Myocyte (in vitro differentiated cells): ENCODE measurements around the gene KSR1. TPM values are rescaled to one million over a fixed set of nuclear protein-coding genes. Genes with fewer than 3 reads are reported as not detected.
A peak's percentile ranks its signal among the peaks of the same experiment; 100 is the strongest.
"Not testable (repeated sequence)": the region's sequence is repeated elsewhere in the genome, so short reads cannot be mapped to it uniquely, and the experiment has no call there.

Experiments
- DNase-seq: peaks from one replicate; pipeline ENCODE4 v3.0.0-alpha.2; 2012; ENCODE audit warnings: low read depth
- total RNA-seq: library from RNA; depleted of rRNA; stranded (reverse); fragments of >200 nt; gene quantifications from 2 replicates; pipeline ENCODE4 v1.2.3, GENCODE V29; 2014

KSR1 gene
- total RNA-seq, 1 donor from 2014 or later = 11.7 TPM

DNA sequence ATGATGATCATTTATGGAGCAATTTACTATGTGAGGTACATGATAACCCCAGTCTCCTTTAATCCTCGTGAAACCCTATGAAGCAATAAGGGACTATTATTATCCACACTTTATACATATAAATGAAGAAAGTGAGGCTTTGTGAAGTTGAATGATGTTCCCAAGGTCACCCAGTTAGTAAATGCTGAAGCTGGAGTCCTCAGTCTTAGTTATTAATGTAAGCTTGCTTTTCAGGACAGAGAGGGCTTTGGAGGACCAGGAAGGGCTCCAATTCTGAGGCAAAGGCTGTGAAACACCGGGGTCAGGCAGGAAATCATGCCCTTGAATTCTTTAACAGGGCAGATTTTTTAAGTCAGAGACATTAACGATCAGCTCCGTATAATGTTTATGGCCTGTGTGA, 36.8 kb downstream of the KSR1 start:
- no peak for DNase-seq

DNA sequence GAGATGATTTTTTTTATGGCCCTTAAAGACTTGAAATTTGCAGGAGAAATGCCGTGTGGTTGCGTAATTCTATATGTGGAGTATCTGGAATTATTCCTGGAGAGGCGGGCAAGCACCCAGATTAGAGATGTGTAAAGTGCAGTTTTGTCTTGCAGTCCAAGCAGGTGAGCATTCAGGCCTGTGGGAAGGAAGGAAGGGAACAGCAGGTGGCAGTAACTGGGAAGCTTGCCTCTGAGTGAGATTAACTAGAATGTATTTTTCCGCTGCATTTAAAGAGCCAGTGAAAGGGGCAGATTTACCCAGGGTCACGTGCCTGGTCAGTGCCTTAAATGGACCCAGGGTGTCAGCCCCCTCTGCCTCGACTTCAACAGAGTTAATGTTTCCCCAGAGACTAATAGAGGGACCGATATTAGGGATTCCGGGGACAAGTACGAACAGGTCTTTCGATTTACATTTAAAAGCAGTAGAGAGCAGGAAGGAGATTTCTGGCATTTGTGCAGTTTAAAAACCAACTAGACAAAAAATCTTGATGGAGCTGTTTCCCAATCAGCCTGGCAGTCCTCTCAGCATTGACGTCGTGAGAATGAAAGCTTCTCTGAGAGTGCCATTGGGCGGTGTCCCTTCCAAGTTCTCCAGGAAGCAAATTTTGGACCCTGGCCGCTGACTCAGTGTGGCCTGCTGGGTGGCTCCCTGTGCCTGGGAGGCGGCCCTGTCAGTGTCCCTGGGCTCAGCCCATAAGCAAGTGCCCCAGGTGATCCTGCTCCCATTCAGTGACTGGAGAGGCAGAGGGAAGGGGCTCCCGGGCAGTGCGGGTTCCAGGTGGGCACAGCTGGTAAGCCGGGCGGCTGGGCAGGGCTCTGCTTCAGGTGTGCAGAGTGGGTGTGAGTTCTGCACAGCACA, 38.2 kb downstream of the KSR1 start:
- peak; percentile 42 for DNase-seq

DNA sequence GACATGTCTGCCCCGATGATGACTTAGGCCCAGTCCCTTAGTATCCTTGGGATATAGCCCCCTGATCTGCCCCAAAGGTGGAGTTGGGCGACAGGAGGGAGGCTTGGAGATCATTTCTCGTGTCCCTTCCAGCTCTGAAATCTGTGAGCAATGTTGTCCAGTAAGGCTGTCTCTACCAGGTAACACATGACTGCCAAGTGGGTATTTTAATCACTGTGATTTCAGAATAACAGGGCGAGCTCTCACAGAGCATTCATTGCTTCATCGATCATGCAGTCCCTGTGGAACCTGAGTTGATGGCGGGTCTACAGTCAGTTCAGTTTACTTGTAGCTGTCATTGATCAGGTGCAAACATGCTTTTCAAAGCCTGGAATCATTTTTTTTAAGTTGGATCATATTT, 39.2 kb downstream of the KSR1 start:
- no peak for DNase-seq

DNA sequence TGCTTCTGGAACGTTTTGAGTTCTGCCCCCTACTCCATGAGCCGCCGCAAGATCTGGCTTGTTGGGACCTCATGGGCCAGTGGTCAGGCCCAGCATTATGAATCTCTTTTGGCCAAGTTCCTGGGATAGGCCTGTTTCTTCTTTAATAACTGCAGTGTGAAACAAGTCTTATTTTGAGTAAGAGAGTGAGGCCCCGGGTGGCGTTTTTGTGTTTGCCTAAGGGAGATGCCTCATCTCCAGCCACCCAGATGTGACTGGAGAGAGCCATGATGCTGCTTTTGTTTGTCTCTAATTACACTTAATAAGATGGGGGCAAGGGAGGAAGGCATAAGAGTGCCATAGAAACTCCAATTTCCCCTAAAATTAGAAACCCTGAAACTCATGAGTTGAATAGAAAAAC, 39.8 kb downstream of the KSR1 start:
- DNase-seq = no peak

- no peak for DNase-seq
These were observed 40.2 kb downstream of the KSR1 start for GRCh38 chr17:27496437-27496943.

GRCh38 chr17:27496971-27497370, 40.7 kb downstream of the KSR1 start:
- DNase-seq = no peak

GRCh38 chr17:27497696-27498095, 41.4 kb downstream of the KSR1 start:
- DNase-seq = no peak

DNA sequence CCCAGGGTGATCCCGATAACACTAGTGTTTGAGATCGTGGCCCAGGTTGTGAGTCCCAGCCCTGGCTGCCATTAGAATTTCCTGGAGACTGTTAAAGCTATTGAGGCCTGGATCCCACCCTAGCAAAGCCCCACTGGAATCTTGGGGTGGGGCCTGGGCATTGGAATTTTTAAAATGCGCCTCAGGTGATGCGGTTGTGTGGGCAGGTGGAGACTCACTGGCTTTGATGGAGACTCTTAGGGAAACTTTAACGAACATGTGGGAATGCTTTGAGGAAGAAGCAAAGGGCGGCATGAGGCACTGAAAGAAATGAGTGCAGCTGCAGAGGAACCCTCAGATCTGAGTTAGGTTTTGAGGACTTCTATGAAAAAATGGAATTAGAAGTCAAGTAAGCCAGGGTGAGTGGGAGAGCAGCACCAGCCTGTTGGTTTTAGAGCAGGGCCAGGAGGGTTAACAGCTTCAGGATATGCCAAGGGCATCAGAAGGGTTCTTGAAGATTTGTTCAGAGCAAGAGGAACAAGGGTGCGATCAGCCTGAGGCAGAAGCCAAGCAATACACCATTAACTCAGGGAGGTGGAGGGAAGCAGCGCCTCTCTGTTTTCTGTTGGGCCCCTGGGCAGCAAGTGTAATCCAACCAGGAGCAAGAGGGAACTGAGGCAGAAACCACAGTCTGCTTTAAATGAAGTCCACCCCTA, 42.5 kb downstream of the KSR1 start:
- no peak for DNase-seq

- DNase-seq = no peak
These were observed 43.4 kb downstream of the KSR1 start for GRCh38 chr17:27499451-27500265.

GRCh38 chr17:27501338-27501737, 45.1 kb downstream of the KSR1 start:
- DNase-seq = not testable (repeated sequence)

DNA sequence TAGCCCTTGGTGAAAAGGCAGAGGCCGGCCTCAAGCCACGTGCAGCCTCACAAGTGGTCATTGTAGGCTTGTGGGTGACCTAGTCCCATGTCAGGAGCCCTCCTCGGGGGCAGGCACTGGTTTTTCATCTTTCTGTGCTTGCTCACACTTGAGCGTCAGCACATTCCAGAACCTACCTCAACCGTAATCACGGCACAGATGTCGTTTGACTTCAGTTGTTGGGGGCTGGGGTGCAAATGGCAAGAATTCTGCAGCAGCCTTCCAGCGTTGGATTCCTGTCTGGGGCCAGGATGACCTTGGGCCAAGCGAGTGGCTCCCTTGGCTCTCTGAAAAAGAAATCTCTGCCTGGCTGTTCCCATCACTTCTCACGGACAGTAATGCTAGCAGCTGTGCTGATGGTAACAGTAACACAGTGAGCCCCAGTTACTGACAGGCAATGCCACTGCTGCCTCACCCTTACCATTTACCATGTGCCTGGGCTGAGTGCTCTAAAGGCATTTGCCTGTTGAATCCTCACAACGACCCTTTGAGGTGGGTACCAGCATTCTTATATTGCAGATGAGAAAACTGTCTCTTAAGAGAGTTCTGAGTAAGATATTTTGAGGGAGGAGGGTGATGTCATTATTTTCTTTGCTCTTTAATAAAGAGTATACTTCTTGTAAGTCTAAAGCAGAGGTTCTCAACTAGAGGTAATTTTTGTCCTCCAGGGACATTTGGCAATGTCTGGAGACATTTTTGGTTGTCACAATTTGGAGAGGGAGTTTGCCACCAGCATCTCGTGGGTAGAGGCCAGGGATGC, 46.5 kb downstream of the KSR1 start:
- DNase-seq = peak; percentile 63

DNA sequence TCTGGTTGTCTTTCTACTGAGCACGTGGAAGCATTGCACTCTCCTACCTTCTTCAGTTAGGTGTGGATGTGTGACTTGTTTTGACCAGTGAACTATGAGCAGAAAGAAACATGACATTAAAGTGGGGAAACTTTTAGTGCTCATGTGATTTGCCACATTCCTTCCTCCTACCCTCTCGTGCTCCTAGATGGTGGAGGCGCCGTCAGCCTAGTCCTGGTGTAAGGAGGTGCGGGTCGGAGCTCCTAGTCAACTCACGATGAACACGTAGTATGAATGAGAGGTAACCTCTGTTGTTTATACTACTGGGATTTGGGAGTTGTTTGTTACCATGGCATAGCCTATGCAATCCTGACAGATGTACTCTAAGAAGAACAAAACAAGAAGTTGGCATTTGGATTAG, 47.4 kb downstream of the KSR1 start:
- DNase-seq = no peak

GRCh38 chr17:27504188-27504995, 48.1 kb downstream of the KSR1 start:
- no peak for DNase-seq

DNA sequence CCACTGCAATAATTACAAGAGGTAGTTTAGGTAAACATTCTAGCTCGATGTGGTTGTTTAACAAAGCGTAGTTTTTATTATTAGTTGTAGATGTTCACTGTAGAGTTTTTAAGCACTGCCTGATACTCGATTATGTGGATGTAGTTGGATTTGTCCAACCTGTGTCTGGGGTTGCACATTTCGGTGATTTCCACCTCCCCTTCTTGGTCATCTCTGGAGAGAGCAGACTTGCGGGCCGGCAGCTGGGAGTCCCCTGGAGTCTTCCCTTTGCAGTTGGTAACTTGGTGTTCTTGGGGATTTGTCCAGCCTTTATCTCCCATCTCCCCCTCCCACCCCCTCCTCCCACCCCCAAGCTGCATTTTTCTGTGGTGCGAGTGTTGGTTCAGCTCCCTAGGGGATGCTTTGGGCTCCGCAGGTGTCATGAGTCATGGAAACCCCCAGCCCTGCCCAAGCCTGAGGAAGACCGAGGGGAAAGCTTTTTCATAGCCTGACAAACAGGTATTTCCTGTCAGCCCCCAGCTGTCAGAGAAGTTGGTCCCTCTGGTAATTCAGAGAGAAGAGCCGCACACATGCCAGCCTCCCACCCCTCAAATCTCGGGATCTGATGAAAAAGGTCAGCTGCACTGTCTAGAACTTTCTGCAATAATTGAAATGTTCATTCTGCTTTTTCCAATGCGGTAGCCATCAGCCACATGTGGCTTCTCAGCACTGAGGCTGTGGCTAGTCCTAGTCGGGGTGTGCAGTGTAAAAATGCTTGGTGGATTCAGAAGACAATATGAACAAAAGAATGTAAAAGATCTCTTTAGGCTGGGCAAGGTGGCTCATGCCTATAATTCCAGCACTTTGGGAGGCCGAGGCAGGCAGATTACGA, 50.3 kb downstream of the KSR1 start:
- no peak for DNase-seq

DNA sequence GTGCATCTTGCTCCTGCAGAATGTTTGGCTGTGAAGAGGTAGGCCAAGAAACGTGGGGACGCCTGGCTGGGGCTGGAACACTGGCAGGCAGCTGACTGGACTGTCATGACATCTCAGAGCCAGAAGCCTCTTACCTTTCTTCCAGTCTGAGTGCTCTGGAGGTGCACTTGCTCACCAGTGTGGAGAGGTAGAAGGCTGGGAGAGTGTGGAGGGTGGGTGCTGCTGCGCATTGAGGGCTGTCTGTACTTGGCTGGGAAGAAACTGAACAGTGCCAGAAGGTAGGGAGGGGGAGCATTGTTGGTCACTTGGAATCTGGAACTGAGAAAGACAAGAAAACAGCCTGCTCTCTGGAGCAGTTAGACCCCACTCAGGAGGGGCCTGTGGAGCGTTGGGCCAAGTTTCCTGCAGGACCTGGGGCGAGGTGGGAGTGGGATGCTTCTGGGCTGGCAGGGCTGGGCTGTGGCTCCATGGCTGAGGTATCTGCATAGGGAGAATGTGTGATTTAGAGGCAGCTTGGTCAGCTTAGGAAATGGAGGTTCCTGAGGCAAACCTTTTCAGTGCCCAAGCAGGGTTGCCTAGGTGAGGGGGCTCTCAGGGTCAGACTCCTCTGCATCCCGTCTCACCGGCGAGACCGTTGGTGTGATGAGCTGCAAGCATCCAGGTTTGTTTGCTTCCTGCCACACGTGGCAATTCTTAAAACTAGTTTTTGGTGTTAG, 55.1 kb downstream of the KSR1 start:
- no peak for DNase-seq

DNA sequence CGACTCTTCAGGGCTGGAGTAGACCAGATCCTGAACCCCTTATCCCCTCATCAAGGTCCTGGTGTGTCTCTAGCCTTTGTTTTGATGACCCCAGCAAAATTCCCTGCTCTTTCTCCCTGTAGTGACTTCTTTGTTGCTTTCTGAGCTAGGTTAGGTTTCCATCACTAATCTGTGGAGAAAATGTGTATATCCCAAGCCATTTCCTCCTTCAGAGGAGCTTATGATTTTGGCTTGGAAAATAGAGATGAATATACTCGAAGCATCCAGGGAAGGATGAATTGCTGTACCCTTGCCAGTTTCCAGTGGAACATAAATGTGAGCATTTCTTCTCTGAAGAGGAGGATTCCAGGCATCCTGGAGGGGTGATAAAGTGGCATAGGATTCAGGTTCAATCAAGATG, 55.8 kb downstream of the KSR1 start:
- DNase-seq = no peak

DNA sequence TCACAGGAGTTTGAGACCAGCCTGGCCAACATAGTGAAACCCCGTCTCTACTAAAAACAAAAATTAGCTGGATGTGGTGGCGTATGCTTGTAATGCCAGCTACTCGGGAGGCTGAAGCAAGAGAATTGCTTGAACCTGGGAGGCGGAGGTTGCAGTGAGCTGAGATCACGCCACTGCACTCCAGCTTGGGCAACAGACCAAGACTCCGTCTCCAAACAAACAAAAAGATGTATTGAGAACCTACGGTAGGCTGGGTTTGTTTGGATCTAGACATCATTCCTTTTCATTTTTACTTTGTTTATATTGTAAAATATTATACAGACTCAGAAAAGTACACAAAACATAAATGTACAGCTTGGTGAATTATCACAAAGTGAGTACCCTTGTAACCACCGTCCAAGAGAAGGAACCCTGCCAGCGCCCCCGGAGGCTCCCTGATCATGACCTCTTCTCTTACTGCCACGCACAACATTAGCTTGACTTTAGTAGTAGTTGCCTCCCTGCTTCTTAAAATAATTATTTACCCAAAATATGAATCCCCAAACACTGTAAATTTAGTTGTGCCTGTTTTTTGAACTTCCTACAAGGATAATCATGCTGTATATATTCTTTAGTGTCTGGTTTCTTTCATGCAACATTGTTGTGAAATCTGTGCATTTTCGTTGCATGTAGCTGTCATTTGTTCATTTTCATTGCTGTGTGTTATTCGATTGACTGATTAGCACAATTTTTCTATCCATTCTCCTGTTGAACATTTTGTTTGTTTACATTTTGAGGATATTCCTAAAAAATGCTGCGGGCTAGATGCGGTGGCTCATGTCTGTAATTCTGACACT, 56.5 kb downstream of the KSR1 start:
- DNase-seq = no peak
